Measurements from ENCODE around the gene SLC47A1.
"Not testable (repeated sequence)": the region's sequence is repeated elsewhere in the genome, so short reads cannot be mapped to it uniquely, and the experiment has no call there.

The SLC47A1 gene

DNA sequence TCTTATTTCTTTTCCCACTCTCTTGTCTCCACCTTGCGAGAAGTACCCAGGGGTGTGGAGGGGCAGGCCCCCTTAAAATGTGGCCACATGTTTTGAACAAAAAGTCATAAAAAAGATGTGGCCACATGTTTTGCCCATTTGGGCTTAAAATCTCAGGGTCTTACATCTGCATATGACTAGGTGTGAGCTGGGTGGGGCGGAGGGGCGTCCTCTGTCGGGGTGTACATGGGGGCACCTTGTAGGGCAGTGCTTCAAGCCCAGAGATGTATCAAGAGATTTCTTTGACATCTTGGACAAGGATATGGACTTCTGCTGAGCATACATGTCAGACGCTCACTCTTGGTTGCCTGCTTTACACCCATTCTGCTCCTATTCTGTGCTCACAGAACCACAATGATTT is 13.0 kb upstream of the SLC47A1 start:
- DNase-seq, result no peak

DNA sequence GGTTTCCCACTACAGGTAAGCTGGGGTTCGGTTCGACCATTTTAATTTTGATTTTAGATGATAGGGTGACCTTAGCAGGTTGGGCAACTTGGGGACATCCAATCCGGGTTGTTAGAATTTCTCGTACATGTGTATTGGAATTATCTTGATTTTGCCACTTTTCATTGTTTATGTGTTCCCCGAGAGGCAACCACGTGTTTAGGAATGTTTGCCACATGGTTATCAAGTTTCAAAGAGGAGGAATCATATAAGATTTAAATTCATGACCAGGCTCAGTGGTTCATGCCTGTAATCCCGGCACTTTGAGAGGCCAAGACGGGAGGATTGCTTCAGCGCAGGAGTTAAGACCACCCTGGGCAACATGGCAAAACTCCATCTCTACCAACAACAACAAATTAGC is 10.0 kb upstream of the SLC47A1 start:
- DNase-seq, result no peak

DNA sequence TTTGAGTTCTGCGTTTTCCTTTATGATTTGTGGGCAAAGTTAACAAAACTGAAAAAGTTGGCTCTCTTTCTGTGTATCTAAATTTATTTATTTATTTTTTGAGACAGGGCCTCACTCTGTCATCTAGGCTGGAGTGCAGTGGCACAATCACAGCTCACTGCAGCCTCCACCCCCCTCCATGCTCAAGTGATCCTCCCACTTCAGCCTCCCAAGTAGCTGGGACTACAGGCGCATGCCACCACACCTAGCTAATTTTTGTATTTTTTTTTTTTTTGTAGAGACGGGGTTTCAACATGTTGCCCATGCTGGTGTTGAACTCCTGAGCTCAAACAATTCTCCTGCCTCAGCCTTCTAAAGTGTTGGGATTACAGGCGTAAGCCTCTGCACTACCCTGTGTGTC is 6.7 kb upstream of the SLC47A1 start:
- not testable (repeated sequence) for DNase-seq

DNA sequence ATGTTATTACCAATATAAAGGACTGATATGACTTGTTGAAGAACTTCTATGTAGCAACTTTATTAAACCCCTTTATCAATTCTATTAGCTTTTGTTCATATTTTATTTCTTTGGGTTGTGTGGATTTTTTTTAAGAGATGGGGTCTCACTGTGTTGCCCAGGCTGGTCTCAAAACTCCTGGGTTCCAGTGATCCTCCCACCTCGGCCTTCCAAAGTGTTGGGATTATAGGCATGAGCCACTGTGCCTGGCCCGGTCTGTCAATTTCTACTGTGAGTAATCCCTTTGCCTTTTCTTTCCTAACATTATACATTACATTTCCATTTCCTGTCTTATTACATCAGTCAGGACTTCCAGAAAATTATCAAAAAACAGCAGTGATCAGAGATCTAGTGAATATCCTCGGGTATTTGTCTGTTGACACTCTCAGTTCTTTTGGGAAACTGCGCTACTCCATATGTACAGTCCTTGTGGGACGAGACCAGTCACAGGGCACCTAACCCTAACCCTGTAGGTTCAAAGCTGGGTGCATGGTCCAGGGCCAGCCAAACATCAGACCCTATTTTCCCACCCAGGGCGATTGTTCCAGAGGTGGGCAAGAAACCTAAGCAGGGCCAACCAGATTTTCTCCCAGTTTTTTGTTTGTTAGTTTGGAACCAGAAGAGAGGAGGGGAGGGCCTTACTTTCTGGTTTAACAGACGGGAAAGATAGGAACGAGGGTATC is 1.7 kb upstream of the SLC47A1 start:
- no peak for DNase-seq

DNA sequence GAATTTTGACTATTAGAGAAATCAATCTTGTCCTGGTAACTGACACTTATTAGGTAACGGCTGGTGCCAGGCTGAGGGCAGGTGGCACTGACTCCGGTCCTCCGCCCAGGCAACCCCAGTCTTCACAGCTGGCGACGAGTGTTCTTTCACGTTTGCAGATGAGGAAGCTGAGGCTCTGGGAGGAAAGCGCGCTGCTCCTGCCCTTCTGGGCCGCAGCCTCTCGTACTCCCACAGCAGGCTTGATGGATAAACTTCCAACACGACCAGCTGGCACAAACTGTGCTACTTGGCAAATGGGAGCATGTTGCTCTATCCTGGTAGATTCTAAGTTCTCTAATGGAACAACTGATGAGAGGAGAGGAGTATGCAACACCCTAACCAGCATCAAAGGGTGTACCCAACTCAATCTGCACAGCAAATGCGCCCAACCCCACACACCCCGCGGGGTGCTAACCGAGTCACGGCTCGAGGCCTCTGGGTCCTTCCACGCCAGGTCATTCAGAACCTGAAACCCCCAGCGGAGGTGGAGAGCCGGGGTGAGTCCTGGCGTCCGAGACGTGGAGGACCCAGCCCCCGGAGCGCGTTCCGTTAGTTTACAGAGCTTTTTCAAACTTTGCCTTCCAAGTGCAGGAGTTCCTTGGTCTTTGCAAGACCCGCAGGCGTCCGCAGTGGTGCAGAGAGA is 477 bp upstream of the SLC47A1 start:
- DNase-seq, result no peak

DNA sequence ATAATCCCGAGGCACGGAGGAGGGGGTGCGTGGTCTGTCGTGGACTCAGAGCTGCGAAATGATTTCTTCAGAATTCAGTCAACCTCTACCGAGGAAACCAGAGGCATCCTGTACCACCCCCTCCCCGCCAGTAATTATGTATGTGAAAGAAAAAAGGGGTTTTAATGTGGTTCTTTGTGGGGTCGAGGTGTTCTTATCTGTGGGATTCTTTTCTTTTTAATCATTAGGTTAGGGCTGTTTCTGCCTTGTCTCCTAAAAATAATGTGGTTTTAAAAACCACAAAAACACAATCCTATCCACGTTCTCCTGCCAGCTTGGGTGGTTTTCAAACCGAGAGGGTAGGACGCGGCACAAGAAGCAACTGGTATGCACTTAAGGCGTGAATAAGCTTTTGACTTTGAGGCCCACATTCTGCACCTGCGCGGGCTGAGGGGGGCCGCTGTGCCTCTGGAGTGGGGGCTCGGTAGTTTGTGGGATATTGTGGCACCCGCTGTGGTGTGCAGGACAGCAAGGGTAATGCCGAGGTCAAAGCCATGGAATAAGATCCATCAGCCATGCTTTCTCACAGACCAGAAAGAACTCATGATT is 1.0 kb downstream of the SLC47A1 start:
- no peak for DNase-seq

DNA sequence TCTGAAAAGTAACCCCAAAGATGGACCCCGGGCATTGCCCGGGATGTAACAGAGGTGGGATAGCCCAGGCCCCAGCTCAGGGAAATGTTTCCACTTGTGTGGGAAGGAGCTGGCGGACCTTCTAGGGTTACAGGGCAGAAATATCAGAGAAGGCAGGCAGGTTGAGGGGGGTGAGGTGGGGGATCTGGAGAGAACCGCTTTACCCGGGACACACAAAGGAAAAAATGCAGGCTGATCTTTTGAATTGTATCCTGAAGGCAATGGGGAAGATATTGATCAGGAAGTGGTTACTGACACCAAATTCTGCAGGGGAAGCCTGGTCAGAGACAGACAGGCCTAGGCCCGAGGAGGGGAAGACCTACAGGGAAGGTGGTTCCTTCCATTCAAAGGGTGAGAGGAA is 3.5 kb downstream of the SLC47A1 start:
- no peak for DNase-seq

DNA sequence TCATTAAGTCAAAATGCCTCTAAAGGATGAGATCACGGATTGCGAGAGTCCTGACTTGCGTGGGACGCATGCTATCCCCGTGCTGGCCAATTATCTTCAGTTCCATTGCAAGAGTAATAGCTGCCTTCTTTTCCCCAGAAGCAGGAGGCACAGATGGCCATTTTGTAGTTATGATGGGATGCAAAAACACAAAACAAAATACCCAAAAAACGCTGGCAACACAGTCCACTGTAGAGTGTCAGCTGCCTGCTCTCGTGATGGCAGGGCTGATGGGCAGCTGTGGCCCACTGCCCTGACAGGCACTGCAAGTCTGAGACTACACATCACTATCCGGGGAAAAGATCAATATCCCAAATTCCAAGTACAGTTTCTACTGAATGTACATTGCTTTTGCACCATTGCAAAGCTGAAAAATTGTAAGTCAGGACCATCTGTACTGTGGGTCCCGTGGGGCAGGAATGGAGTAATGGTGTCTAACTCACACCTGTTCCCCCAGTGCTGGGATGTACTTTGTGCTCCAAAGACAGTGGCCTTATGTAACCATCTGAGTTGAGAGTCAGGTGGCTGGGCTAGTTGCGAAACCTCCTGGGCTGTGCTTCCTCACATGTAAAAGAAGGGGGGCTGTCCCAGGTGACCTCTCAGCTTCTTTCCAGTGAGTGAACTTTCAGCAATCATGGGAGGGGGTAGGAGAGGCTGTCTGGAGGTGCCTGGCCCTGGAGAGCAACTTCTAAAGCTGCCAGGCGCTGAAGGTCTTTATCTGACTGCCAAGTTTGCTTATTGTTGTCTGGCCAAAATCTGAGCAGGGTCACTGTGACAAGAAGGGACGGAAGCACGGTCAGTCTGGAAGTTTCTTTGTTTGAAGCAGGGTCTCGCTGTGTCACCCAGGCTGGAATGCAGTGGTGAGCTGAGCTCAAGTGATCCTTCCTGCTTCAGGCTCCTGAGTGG is 4.7 kb downstream of the SLC47A1 start:
- peak; percentile 35 for DNase-seq

DNA sequence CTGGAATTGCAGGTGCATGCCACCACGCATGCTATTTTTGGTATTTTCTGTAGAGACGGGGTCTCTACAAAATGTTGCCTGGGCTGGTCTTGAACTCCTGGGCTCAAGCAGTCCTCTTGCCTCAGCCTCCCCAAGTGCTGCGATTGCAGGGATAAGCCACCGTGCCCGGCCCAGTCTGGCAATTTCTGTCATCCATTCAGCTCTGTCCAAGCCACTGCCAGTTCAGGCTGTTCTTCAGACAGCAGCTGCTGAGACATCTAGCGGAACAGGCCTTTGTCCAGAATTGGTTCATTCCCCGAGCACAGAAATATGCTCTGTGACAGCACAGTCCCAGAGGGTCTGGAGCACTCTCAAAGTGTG is 5.4 kb downstream of the SLC47A1 start:
- no peak for DNase-seq

DNA sequence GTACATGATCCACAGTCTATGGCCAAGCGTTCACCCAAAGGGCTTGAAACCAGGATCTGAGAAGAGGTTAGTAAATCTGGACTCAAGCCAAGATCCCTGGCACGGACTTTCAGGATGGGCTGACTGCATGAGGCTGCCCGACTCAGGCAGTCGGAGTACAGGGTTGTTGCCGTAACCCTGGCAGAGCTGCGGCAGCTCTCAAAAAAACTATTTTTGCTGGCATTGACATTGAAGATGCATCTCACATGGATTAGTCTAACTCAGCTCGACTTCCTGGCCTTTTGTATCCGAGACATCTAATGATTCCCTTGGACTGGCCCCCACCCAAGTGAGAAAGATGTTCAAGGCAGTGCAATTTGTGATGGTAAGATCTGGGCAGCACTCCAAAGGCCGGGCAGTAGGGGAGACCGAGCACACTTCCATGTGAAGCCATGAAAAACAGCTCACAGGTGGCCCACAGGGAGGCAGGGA is 6.2 kb downstream of the SLC47A1 start:
- no peak for DNase-seq

DNA sequence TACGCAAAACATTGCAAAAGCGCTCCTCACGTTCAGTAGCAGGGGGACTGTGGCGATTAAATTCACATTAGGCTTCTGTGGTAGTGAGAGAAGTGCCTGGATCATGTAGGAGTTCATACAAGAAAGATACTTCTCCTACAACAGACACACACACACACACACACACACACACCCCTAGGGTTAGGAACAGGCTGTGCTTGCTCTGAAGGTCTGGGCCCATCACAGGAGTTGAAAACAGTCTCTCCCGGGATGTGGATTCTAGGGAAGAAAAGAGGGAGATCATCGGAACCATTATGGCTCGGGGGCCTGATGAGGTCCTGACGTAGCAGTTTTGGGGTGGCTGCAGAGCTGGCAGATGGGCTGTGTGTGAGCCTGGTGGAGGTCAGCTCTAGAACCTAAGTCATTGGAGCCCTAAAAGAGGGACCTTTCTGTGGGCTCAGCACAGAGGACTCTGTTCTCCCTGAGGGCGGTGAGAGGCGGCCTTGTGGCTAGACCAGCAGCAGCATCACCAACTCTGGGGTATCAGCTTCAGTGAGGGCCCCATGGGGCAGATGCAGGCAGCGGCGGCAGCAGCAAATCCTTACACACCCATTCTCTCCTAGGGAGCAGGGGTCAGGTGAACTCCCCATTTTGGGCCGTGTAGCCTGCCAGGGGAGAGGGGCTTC is 7.2 kb downstream of the SLC47A1 start:
- DNase-seq, result no peak

DNA sequence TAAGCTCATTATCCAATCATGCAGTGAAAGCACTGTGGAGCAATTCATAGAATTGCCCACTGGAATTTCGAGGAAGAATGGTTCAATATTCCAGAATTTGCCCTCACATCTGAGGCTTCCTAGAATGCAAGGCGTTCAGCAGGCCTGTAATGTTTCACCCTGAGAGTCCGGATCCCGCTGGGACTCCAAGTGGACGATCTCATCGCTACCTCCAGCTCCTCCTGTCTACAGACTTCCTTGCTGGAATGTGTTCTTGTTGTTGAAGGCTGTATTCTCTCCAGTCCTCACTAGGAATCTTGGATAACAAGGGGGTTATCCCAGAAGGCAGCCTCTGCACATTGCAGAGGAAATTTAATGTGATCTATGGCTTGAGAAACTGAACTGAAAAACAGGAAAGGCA is 7.8 kb downstream of the SLC47A1 start:
- DNase-seq, result no peak

DNA sequence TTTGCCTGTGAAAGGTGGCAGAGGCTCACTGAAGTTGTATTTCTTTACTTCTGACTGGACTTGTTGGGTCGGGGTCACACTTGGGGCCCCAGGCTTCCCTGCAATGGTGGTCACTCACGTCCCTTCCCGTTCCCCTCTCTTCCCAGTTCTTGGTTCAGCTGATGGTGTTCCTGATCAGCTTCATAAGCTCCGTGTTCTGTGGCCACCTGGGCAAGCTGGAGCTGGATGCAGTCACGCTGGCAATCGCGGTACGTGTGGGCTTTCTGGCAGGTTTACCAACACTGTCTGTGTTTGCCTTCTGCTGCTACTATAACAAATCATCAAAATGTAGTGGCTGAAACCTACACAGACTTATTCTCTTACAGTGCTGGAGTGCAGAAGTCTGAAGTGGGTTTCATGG is 8.6 kb downstream of the SLC47A1 start:
- DNase-seq, result no peak

DNA sequence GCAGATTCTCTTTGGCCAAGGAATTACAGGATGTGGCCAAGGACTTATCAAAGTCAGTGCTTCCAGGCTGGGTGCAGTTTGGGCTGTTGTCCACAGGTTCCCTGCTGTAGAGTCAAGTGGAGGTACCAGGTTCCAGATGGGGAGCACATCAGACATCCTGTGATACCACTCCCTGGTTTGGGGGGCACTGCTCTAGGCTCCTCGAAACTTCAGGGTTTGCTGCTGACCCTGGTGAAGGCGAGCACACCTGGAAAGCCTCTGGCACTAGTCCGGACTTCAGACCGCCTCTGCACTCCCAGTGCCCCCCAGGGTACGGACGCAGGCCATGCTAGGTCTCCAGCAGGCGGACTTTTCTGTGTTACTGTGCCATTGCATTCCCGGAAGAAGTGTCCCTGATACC is 10.7 kb downstream of the SLC47A1 start:
- no peak for DNase-seq

DNA sequence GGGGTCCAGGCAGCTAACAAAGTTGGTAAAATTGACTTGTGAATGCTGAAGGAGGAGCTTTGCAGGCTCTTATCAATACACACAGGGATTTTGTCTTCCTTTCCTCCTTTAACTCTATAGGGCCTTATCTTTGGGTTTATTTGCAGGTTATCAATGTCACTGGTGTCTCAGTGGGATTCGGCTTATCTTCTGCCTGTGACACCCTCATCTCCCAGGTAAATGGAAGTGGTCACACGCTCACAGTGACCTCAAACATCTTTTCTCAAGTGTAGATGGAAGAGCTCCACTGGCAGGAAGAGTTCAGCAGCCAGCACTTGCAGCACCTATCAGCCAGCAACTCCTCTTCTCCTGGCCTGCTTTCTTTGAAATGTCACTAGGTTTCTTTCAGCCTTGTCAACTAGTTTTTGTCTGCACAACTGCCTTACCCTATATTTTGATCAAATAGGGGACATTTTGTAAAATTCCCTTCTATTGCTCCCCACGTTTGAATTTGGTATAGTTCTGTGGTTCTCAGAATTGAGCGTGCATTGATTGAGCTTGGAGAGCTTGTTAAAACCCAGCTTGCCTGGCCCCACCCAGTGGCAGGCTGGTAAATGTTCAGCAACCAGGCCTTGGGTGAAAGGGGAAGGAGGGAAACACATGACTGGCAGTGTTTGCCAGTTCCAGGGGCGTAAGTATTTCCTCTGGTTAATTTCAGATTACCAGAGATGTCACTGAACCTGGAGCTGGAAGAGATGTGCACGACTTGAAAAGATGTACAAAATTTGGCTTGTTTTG is 12.8 kb downstream of the SLC47A1 start:
- no peak for DNase-seq

DNA sequence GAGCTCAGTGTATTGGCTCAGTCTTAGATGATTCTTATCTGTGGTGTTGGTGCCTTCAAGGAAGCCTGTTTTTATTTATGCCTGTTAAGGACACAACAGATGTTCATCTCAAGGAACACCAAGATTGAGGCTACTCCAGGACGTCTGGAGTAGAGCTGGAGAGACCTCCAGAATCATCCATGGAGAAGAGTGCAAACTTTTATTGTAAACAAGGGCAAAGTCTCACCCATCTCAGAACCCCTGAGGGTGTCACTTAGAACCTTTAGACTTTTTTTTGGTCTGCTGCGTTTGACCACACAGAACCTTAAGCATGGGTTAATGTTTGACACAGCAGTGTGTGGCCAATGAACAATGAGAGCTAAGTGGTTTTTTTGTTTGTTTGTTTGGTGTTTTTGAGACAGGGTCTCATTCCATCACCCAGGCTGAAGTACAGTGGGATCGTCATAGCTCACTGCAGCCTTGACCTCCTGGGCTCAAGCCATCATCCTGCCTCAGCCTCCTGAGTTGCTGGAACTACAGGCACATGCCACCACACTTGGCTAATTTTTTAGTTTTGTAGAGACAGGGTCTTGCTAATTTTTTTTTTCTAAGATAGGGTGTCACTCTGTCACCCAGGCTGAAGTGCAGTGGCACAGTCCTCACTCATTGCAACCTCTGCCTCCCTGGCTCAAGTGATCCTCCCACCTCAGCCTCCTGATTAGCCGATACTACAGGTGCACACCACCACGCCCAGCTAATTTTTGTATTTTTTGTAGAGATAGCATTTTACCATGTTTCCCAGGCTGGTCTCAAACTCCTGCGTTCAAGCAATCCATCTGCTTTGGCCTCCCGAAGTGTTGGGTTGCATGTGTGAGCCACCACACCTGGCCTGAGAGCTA is 16.3 kb downstream of the SLC47A1 start:
- DNase-seq, result no peak

DNA sequence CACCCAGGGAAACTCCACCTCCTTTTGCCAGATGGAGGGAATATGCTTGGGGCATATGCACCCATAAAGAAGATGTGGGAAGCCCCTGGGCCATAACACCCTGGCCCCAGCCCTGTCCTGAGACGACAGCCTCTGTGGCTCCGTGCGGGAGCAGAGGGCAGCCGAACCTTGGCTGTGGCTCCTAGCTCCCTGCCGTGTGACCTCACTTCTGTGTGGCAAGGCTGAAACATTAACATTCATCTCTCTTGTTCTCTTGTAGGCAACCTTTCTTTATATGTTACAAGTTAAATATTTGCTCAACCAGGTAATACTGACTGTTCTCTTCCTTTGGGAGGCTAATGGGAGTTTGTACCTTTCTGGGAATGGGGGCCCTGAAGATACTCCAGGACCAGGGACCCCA is 17.5 kb downstream of the SLC47A1 start:
- DNase-seq, result no peak

DNA sequence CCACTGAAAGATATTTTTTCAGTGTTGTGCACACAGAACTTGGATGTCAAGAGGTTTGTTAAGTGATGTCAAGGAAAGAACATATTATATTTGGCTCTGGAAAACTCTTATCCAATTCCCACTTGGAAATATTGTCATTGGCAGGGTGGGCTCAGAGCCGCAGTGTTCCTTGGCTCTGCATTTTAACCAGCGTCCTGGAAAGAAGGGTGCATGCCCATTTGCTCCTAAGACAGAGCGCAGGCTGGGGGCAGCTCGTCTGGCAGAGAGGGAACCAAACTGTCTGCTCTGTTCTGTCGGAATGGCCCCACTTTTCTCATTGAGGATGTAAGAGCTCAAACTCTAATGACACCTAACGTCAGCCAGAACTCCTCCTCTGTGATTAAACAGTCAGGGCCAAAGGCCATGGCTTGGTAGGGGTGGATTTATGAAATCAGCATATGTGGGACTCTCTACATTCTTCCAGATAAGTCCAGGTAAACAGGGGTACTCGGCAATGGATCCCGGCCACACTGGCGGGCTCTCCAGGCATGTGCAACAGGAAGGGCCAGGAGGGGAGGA is 18.0 kb downstream of the SLC47A1 start:
- no peak for DNase-seq

DNA sequence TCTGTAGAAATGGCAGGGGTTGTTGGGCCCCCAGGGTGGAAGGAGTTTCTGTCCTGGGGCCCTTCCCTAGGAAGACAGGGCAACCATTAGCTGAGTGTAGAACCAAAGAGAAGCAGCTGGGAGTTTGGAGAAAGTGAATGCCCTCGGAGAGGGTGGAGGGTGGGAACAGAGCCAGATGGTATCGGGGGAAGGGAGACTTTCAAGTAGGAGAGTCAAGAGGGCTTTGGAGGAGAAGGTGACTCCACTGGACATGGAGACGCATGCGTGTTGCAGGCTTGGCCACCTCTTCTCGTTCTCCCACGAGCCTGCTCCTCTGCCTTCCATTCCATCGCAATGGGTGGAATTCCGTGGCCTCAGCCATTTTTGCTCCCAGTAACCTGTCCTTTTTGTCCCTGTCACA is 19.4 kb downstream of the SLC47A1 start:
- DNase-seq, result no peak

DNA sequence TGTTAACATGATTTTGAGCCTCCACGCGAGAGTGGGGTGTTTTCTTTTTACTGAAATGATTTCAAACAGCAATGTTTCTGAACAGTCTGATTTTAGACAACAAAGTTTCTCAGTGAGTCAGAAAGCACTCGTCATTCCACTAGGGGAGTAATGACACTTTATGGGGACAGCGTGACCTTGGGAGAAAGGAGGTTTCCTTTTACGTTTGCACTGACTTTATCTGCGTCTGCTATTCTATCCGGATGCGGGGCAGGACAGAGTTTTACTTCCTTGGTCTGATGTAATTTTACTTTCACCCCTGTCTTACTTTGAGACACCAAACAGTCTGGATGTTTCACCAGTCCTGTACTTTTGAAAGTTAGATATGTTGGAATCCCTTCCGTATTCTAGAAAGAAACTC is 20.7 kb downstream of the SLC47A1 start:
- DNase-seq, result no peak

DNA sequence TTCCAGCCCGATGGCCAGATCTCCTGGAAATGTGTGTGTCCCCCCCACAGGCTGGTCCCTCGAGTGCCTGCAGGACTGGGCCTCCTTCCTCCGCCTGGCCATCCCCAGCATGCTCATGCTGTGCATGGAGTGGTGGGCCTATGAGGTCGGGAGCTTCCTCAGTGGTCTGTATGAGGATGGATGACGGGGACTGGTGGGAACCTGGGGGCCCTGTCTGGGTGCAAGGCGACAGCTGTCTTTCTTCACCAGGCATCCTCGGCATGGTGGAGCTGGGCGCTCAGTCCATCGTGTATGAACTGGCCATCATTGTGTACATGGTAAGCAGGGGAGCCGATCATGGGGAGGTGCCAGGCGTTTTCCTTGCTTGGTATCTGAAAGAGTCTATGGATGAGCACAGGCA is 22.1 kb downstream of the SLC47A1 start:
- DNase-seq, result no peak
